GM12878 (cell line): ENCODE data around the gene TBX4. TPM values are rescaled to one million over a fixed set of nuclear protein-coding genes. Genes with fewer than 3 reads are reported as not detected.

ENCODE experiments used
- ATAC-seq: fragments of 200-7000 bp; cut with Tn5 transposase; 3 replicates; pipeline ENCODE4 v1.9.1; 2020; ENCODE audit warnings: mild to moderate bottlenecking, moderate library complexity
- BruUV-seq: library from RNA; stranded (reverse); fragments of 400-500 nt; replicated peaks from 2 replicates; lab custom pipeline; 2021; lab: Mats Ljungman, UMichigan
- CTCF ChIA-PET: fragments of 300-600 bp; sonication (Branson Sonifier 250); formaldehyde crosslinking; extraction: SDS; loops from one replicate; lab custom pipeline; 2021; ENCODE audit warnings: inconsistent platforms; lab: Yijun Ruan, JAX
- POLR2A ChIA-PET: fragments of 350-600 bp; formaldehyde crosslinking; extraction: SDS; loops from one replicate; lab custom pipeline; 2021; ENCODE audit warnings: inconsistent platforms; lab: Charles Lee
- RAD21 ChIA-PET: fragments of 300-600 bp; sonication (Branson Sonifier 250); formaldehyde crosslinking; loops from one replicate; lab custom pipeline; 2023; ENCODE audit warnings: antibody characterized with exemption; ENCODE audit not compliant: unreplicated experiment; lab: Charles Lee
- SMC1A ChIA-PET: fragments of 300-600 bp; sonication (Branson Sonifier 250); formaldehyde crosslinking; loops from one replicate; lab custom pipeline; 2023; ENCODE audit not compliant: unreplicated experiment, uncharacterized antibody; lab: Charles Lee
- DNase-seq: peaks from one replicate; pipeline ENCODE4 v3.0.0-alpha.2; 2011; ENCODE audit warnings: low read depth, low spot score
- FAIRE-seq: peaks from 3 replicates; lab custom pipeline; 2011; peaks lifted over from hg19 to GRCh38; lab: Jason Lieb, UNC
- H2AFZ ChIP-seq: 2 replicates; pipeline ENCODE4 v1.6.0; 2011; ENCODE audit warnings: low read depth, low read length, control low read depth; ENCODE audit not compliant: control insufficient read depth
- H3K27ac ChIP-seq: 2 replicates; pipeline ENCODE4 v1.5.1; 2011; ENCODE audit warnings: control low read depth; ENCODE audit not compliant: control insufficient read depth, insufficient read depth
- H3K27me3 ChIP-seq, 2 experiments: replicated peaks in 1 of 2; 2 replicates each; pipeline versions ENCODE4 v1.6.0 to v1.6.1; 2011; ENCODE audit warnings: low read length in 1 of 2; ENCODE audit not compliant: control insufficient read depth in 2 of 2, insufficient read depth in 2 of 2
- H3K36me3 ChIP-seq, 2 experiments: 2 replicates each; pipeline ENCODE4 v1.5.1; 2011; ENCODE audit warnings: low read length in 1 of 2; ENCODE audit not compliant: control insufficient read depth in 2 of 2, insufficient read depth in 2 of 2
- H3K4me1 ChIP-seq: 2 replicates; pipeline ENCODE4 v1.6.1; 2011; ENCODE audit warnings: mild to moderate bottlenecking, low read length, moderate library complexity, mixed read lengths; ENCODE audit not compliant: control insufficient read depth, insufficient read depth
- H3K4me2 ChIP-seq: 2 replicates; pipeline ENCODE4 v1.6.0; 2011; ENCODE audit warnings: control low read depth; ENCODE audit not compliant: control insufficient read depth, insufficient read depth
- H3K4me3 ChIP-seq: fragments of 200-600 bp; sonication (generic); 2 replicates; pipeline ENCODE4 v1.5.1; 2016
- H3K79me2 ChIP-seq: 2 replicates; pipeline ENCODE4 v1.6.0; 2011; ENCODE audit warnings: low read length; ENCODE audit not compliant: control insufficient read depth, insufficient read depth
- H3K9ac ChIP-seq: 2 replicates; pipeline ENCODE4 v1.8.0; 2011; ENCODE audit warnings: low read length, control low read depth, mixed read lengths; ENCODE audit not compliant: control insufficient read depth, insufficient read depth
- H3K9me3 ChIP-seq: replicated peaks from 3 replicates; pipeline ENCODE4 v1.5.1; 2011; ENCODE audit warnings: mild to moderate bottlenecking, low read length; ENCODE audit not compliant: control insufficient read depth, insufficient read depth
- H4K20me1 ChIP-seq: 2 replicates; pipeline ENCODE4 v1.6.0; 2011; ENCODE audit not compliant: control insufficient read depth, insufficient read depth
- CHD2 ChIP-seq: IDR thresholded peaks from 2 replicates; pipeline ENCODE4 v1.6.1; 2011; ENCODE audit warnings: low read depth, low read length, improper control_type of control experiment, borderline replicate concordance
- NKRF ChIP-seq: fragments of 450-650 bp; conservative IDR thresholded peaks from 2 replicates; pipeline ENCODE4 v1.6.1; 2017; ENCODE audit warnings: mild to moderate bottlenecking, moderate library complexity
- NR2C2 ChIP-seq: IDR thresholded peaks from 2 replicates; pipeline ENCODE4 v1.6.1; 2011; ENCODE audit warnings: borderline replicate concordance, low read depth; ENCODE audit not compliant: control insufficient read depth, insufficient read length
- PBX3 ChIP-seq: IDR thresholded peaks from 2 replicates; pipeline ENCODE4 v1.6.1; 2011; ENCODE audit warnings: mild to moderate bottlenecking, low read depth, low read length, moderate library complexity; ENCODE audit not compliant: insufficient replicate concordance
- SMC3 ChIP-seq: IDR thresholded peaks from 2 replicates; pipeline ENCODE4 v1.6.1; 2011; ENCODE audit warnings: low read length, improper control_type of control experiment, borderline replicate concordance
- WRNIP1 ChIP-seq: IDR thresholded peaks from 2 replicates; pipeline ENCODE4 v1.6.1; 2011; ENCODE audit warnings: low read depth, low read length, improper control_type of control experiment, borderline replicate concordance
- ZNF687 ChIP-seq: fragments of 450-650 bp; IDR thresholded peaks from 2 replicates; pipeline ENCODE4 v1.6.1; 2017; ENCODE audit warnings: mild to moderate bottlenecking, moderate library complexity
- WGBS: methylation state at CpG from one replicate; pipeline ENCODE4 v1.1.6; 2016; ENCODE audit warnings: low lambda C conversion rate; ENCODE audit not compliant: insufficient replicate concordance, insufficient coverage; ENCODE audit errors: missing lambda C conversion rate; 5-methylcytosine and 5-hydroxymethylcytosine counted together
- in situ Hi-C: fragments of 300-500 bp; cut with MboI; formaldehyde crosslinking; loops from 9 replicates; pipeline ENCODE4 v1.14.3; 2018; ENCODE audit warnings: mixed read lengths
- intact Hi-C: fragments of 100-400 bp; cut with micrococcal nuclease; formaldehyde crosslinking; loops from one replicate; pipeline ENCODE4 v1.14.2; 2022; ENCODE audit not compliant: unreplicated experiment
- polyA plus RNA-seq, 11 experiments: library from polyadenylated mRNA; depleted of rRNA in 4 of 11; unstranded in 6 of 11; stranded (reverse) in 5 of 11; fragments of >200 nt; fragmentation: Nextera tagmentation in 4 of 11; fragmentation: Illumina TruSeq in 1 of 11; extraction: Ambion mirVana in 4 of 11; extraction: Trizol in 1 of 11; gene quantifications; 1 replicate in 1 of 11; 2 replicates in 10 of 11; pipeline versions ENCODE4 v1.2.1 to v1.2.3, GENCODE V29; 2011 to 2016; ENCODE audit warnings: inconsistent platforms in 2 of 11, missing spikeins in 2 of 11, low read depth in 1 of 11
- total RNA-seq, 4 experiments: library from RNA; depleted of rRNA in 3 of 4; stranded (reverse); fragments of >200 nt in 3 of 4; fragmentation: Illumina TruSeq in 1 of 4; extraction: Trizol in 1 of 4; gene quantifications; 2 replicates each; pipeline versions ENCODE4 v1.2.1 to v1.2.3, GENCODE V29; 2013 to 2021

The TBX4 gene
- total and polyA plus RNA-seq, 10 of the 15 experiments (the other 5 are each of a cell fraction or from before 2014, with no cell fraction given): 0.01 TPM; not detected in 9

- FAIRE-seq (no peak), ATAC-seq (no peak), DNase-seq (no peak)
- Histone ChIP-seq H3K4me2 (no peak overlapping the region), H3K27ac (no peak overlapping the region), H3K27me3 (peaks cover 5 to 10% of the 10 kb centered on the region in 2 experiments; a peak in 3 of 4 replicates), H3K79me2 (no peaks in the 10 kb centered on the region), H3K9me3 (no peaks in the 10 kb centered on the region), H4K20me1 (no peaks in the 10 kb centered on the region), H3K4me1 (no peaks in the 10 kb centered on the region), H2AFZ (no peak overlapping the region), H3K9ac (no peak overlapping the region), H3K4me3 (no peak overlapping the region), H3K36me3 (no peaks in the 10 kb centered on the region)
- no TSS peak for BruUV-seq
- in situ Hi-C loops: no loop called here
- ChIA-PET POLR2A (no interaction called here), CTCF (no interaction called here), SMC1A (no interaction called here), RAD21 (interaction anchor here (0.6 kb wide), 2 partner anchors 45 to 85 kb away, joined by 3 read pairs; no protein-coding TSS in a partner anchor)
- TF ChIP-seq ZNF687 (no peak), PBX3 (no peak), NKRF (no peak), WRNIP1 (no peak), SMC3 (no peak), NR2C2 (no peak), CHD2 (no peak)
- intact Hi-C loops: no loop called here
- WGBS: 40% methylated on average over 17 of the region's 17 CpGs
These were observed 13.5 kb downstream of the TBX4 start for GRCh38 chr17:61465550-61466237.
